Pons (tissue), 1 donor: ENCODE results near the gene TMPRSS15.

ENCODE experiments used
- DNase-seq: peaks from one replicate; pipeline ENCODE4 v3.0.0-alpha.2; 2016; ENCODE audit warnings: low spot score

TMPRSS15 gene

GRCh38 chr21:18244671-18245463 lies 158.7 kb downstream of the TMPRSS15 start, which contains the start of gene CHODL:
TSS of gene CHODL (plus strand) at chr21:18244833. CDS start at chr21:18245224, 391 bp downstream.
- DNase-seq, result no peak

GRCh38 chr21:18235545-18235944 lies 168.0 kb downstream of the TMPRSS15 start:
- no peak for DNase-seq

- DNase-seq, result no peak
Measured at GRCh38 chr21:18228060-18228739, 175.4 kb downstream of the TMPRSS15 start.

- no peak for DNase-seq
Measured at GRCh38 chr21:18222346-18222745, 181.2 kb downstream of the TMPRSS15 start.

- no peak for DNase-seq
Measured at GRCh38 chr21:18220498-18220897, 183.1 kb downstream of the TMPRSS15 start.
